ENCODE data around the gene OGT. TPM values are rescaled to one million over a fixed set of nuclear protein-coding genes. Genes with fewer than 3 reads are reported as not detected.

The OGT gene
- total RNA-seq, 1 experiment from 2014 or later: 116 TPM

GRCh38 chrX:71619193-71619592 is 86.3 kb downstream of the OGT start:
- no peak overlapping the region for H2AK5ac ChIP-seq (ENCODE audit: insufficient read length, low read length)
- H3K4me1 Mint-ChIP-seq: 0 out of 4 replicates have a peak, but pooled peaks cover 0 to 12% of the 10 kb centered on the region in 2 experiments
- no peaks in the 10 kb centered on the region for H3K79me1 ChIP-seq (ENCODE audit: insufficient read depth, low read depth, low read length, poor library complexity, severe bottlenecking)
- H2AFZ ChIP-seq (ENCODE audit: low read length): no peak overlapping the region
- no peak overlapping the region for H4K91ac ChIP-seq (ENCODE audit: insufficient read length, low read depth, low read length)
- H3K79me2 ChIP-seq (ENCODE audit: insufficient read depth, low read length): no peaks in the 10 kb centered on the region
- H3K4ac ChIP-seq (ENCODE audit: low read depth, low read length): no peak overlapping the region
- H3K27me3 ChIP-seq (ENCODE audit: insufficient read depth, low read length): no peaks in the 10 kb centered on the region
- H3T11ph ChIP-seq (ENCODE audit: low read length): no peak overlapping the region
- no peak overlapping the region for H3K4me3 Mint-ChIP-seq
- no peak overlapping the region for H3K9ac ChIP-seq (ENCODE audit: extremely low read depth, insufficient read length, low read length)
- H3K56ac ChIP-seq (ENCODE audit: insufficient read length, low read depth, low read length): no peak overlapping the region
- TF ChIP-seq CTCF (conservative IDR thresholded peaks at IDR 0.05): no peak
- H3K23me2 ChIP-seq (ENCODE audit: insufficient read length, low read depth, low read length, poor library complexity, severe bottlenecking): no peaks in the 10 kb centered on the region
- no peak overlapping the region for H3K4me2 ChIP-seq (ENCODE audit: insufficient read depth, insufficient read length, low read length)
- no peaks in the 10 kb centered on the region for H3K4me1 ChIP-seq (ENCODE audit: insufficient read depth, low read length)
- H3K27ac Mint-ChIP-seq: no peak overlapping the region
- no peak overlapping the region for H2BK5ac ChIP-seq (ENCODE audit: insufficient read length, low read length)
- H3K9me3 ChIP-seq (ENCODE audit: control insufficient read depth, low read depth, low read length): peaks cover 34% of the 10 kb centered on the region
- H3K27ac ChIP-seq (ENCODE audit: insufficient read length, low read depth, low read length): no peak overlapping the region
- H3K18ac ChIP-seq (ENCODE audit: insufficient read length, low read depth, low read length): no peak overlapping the region
- H3K36me3 Mint-ChIP-seq (ENCODE audit: insufficient read depth in 1 of 3, low read depth in 3 of 3): peaks cover 0 to 13% (median 8%) of the 10 kb centered on the region in 3 experiments; a peak in 5 of 7 replicates
- no peak overlapping the region for H4K8ac ChIP-seq (replicated peaks; ENCODE audit: insufficient read length, low read depth, low read length)
- H4K20me1 ChIP-seq (ENCODE audit: control insufficient read depth, insufficient read depth, insufficient read length): no peaks in the 10 kb centered on the region
- no peak overlapping the region for H4K5ac ChIP-seq (ENCODE audit: insufficient read length, low read depth, low read length)
- no CpG with 5 or more reads among the region's 8 CpGs for WGBS (ENCODE audit: extremely low coverage, insufficient read length, low lambda C conversion rate)
- H2BK20ac ChIP-seq (ENCODE audit: low read depth, low read length, poor library complexity, severe bottlenecking): no peak overlapping the region
- H2BK120ac ChIP-seq (ENCODE audit: low read depth, low read length, poor library complexity, severe bottlenecking): no peak overlapping the region
- peaks cover 70 to 89% of the 10 kb centered on the region in 2 experiments for H3K9me3 Mint-ChIP-seq
- no peak overlapping the region for H3K23ac ChIP-seq (ENCODE audit: insufficient read length, low read depth, low read length)
- H2BK15ac ChIP-seq (ENCODE audit: low read depth, low read length): no peak overlapping the region
- no peak overlapping the region for H3K14ac ChIP-seq (ENCODE audit: insufficient read depth, low read length)
- no peaks in the 10 kb centered on the region for H3K27me3 Mint-ChIP-seq (ENCODE audit: low read depth)
- DNase-seq: no peak
- no peak overlapping the region for H2BK12ac ChIP-seq (ENCODE audit: insufficient read length, low read depth, low read length)
